Natural killer cell (primary cell): Measurements from ENCODE around the gene LYPD4. TPM values are rescaled to one million over a fixed set of nuclear protein-coding genes. Genes with fewer than 3 reads are reported as not detected.

Source experiments
- ATAC-seq, 3 donors: fragments of 150-1000 bp in 2 of 3; fragments of 200-7000 bp in 1 of 3; cut with Tn5 transposase; 1 replicate in 1 of 3; 2 replicates in 2 of 3; pipeline ENCODE4 v1.10.0; 2021; ENCODE audit warnings: mild to moderate bottlenecking in 2 of 3, moderate library complexity in 2 of 3
- DNase-seq, 2 donors: peaks; one replicate each; pipeline versions ENCODE4 v3.0.0 to v3.0.0-alpha.2; 2013 to 2021; ENCODE audit warnings: mixed read lengths in 1 of 2
- H3K27ac ChIP-seq: one replicate; pipeline ENCODE4 v1.5.1; 2013; ENCODE audit warnings: mild to moderate bottlenecking, low read length
- H3K27me3 ChIP-seq: one replicate; pipeline ENCODE4 v1.6.1; 2013; ENCODE audit warnings: low read length; ENCODE audit not compliant: control insufficient read depth, insufficient read depth
- H3K36me3 ChIP-seq: one replicate; pipeline ENCODE4 v1.6.1; 2013; ENCODE audit warnings: low read length; ENCODE audit not compliant: control insufficient read depth, insufficient read depth
- H3K4me1 ChIP-seq: one replicate; pipeline ENCODE4 v1.6.1; 2013; ENCODE audit warnings: low read length; ENCODE audit not compliant: control insufficient read depth, insufficient read depth
- H3K4me3 ChIP-seq: one replicate; pipeline ENCODE4 v1.5.1; 2013; ENCODE audit warnings: low read length
- H3K9me3 ChIP-seq: one replicate; pipeline ENCODE4 v1.6.1; 2013; ENCODE audit warnings: low read length; ENCODE audit not compliant: control insufficient read depth, insufficient read depth
- H3K27ac Mint-ChIP-seq, 2 donors: one replicate each; pipeline ENCODE4 v1.8.0; 2022; ENCODE audit warnings: mild to moderate bottlenecking in 2 of 2, mixed read lengths in 2 of 2, moderate library complexity in 1 of 2
- H3K27me3 Mint-ChIP-seq, 2 donors: one replicate each; pipeline ENCODE4 v1.8.0; 2022; ENCODE audit warnings: low read depth in 2 of 2, mixed read lengths in 2 of 2
- H3K36me3 Mint-ChIP-seq: one replicate; pipeline ENCODE4 v1.8.0; 2022; ENCODE audit warnings: mixed read lengths
- H3K4me1 Mint-ChIP-seq, 2 donors: one replicate each; pipeline ENCODE4 v1.8.0; 2022; ENCODE audit warnings: mixed read lengths in 2 of 2
- H3K4me3 Mint-ChIP-seq: one replicate; pipeline ENCODE4 v1.8.0; 2022; ENCODE audit warnings: mild to moderate bottlenecking, moderate library complexity, mixed read lengths
- H3K9me3 Mint-ChIP-seq, 2 donors: one replicate each; pipeline ENCODE4 v1.8.0; 2022; ENCODE audit warnings: mixed read lengths in 2 of 2
- CTCF ChIP-seq: fragments of 200-600 bp; IDR thresholded peaks from one replicate; pipeline ENCODE4 v1.8.0; 2022; ENCODE audit warnings: antibody characterized with exemption
- WGBS: methylation state at CpG from one replicate; pipeline ENCODE4 v1.1.7; 2013; ENCODE audit warnings: missing lambda C conversion rate; ENCODE audit not compliant: insufficient coverage; 5-methylcytosine and 5-hydroxymethylcytosine counted together
- intact Hi-C: fragments of 100-400 bp; cut with micrococcal nuclease; formaldehyde crosslinking; loops from one replicate; pipeline ENCODE4 v1.14.2; 2022
- total RNA-seq, 4 donors: library from RNA; stranded (reverse); fragments of 120-200 nt in 1 of 4; gene quantifications; one replicate each; pipeline versions ENCODE4 v1.2.3 to v1.2.4, GENCODE V29; 2013 to 2022

The LYPD4 gene
- total RNA-seq, 3 donors from 2014 or later (not counting 1 experiment from before 2014, with no cell fraction given), result not detected

GRCh38 chr19:41890936-41891335, 46.5 kb upstream of the LYPD4 start:
- H3K4me3 ChIP-seq, result no peak overlapping the region
- no peak for ATAC-seq
- no peaks in the 10 kb centered on the region for H3K27me3 Mint-ChIP-seq
- peak overlapping the region in 1 of 2 donors; percentile 85 for H3K27ac Mint-ChIP-seq
- H3K4me3 Mint-ChIP-seq, result no peak overlapping the region
- no peaks in the 10 kb centered on the region for H3K9me3 Mint-ChIP-seq
- intact Hi-C loops, result no loop called here
- peaks cover 14% of the 10 kb centered on the region for H3K36me3 Mint-ChIP-seq
- H3K4me1 ChIP-seq, result peaks cover 95% of the 10 kb centered on the region
- peaks cover 66 to 81% of the 10 kb centered on the region in 2 donors for H3K4me1 Mint-ChIP-seq
- TF ChIP-seq CTCF, result no peak
- peaks cover 60% of the 10 kb centered on the region for H3K36me3 ChIP-seq
- 81% methylated on average over 3 of the region's 4 CpGs for WGBS
- H3K27ac ChIP-seq, result no peak overlapping the region
- no peaks in the 10 kb centered on the region for H3K27me3 ChIP-seq
- no peak for DNase-seq
- no peaks in the 10 kb centered on the region for H3K9me3 ChIP-seq

- peaks cover 69 to 82% of the 10 kb centered on the region in 2 donors for H3K4me1 Mint-ChIP-seq
- H3K27ac ChIP-seq, result peak overlapping the region; percentile 92
- H3K36me3 Mint-ChIP-seq, result peaks cover 8% of the 10 kb centered on the region
- peak; percentile 6 to 39 (median 28) for ATAC-seq
- peaks cover 95% of the 10 kb centered on the region for H3K4me1 ChIP-seq
- TF ChIP-seq CTCF, result no peak
- no peaks in the 10 kb centered on the region for H3K9me3 Mint-ChIP-seq
- 29% methylated on average over 8 of the region's 8 CpGs for WGBS
- peak overlapping the region; percentile 84 for H3K4me3 Mint-ChIP-seq
- peaks cover 50% of the 10 kb centered on the region for H3K36me3 ChIP-seq
- intact Hi-C loops, result no loop called here
- no peaks in the 10 kb centered on the region for H3K9me3 ChIP-seq
- no peak overlapping the region for H3K4me3 ChIP-seq
- peak overlapping the region; percentile 84 to 89 for H3K27ac Mint-ChIP-seq
- no peaks in the 10 kb centered on the region for H3K27me3 Mint-ChIP-seq
- DNase-seq, result peak in 1 of 2 donors; percentile 32
- no peaks in the 10 kb centered on the region for H3K27me3 ChIP-seq
Observed at GRCh38 chr19:41889896-41890295, 45.4 kb upstream of the LYPD4 start.

- H3K36me3 ChIP-seq, result peaks cover 44% of the 10 kb centered on the region
- Mint-ChIP-seq H3K4me1 (peaks cover 67 to 86% of the 10 kb centered on the region in 2 donors), H3K27me3 (no peaks in the 10 kb centered on the region), H3K27ac (peak overlapping the region; percentile 84 to 89), H3K36me3 (peaks cover 8% of the 10 kb centered on the region), H3K9me3 (no peaks in the 10 kb centered on the region), H3K4me3 (peak overlapping the region; percentile 84)
- no peaks in the 10 kb centered on the region for H3K9me3 ChIP-seq
- no peak for TF ChIP-seq CTCF
- intact Hi-C loops, result no loop called here
- peaks cover 92% of the 10 kb centered on the region for H3K4me1 ChIP-seq
- DNase-seq (peak in 1 of 2 donors; percentile 66), ATAC-seq (peak in 1 of 3 donors; percentile 6)
- WGBS, result 36% methylated on average over 12 of the region's 12 CpGs
- H3K27me3 ChIP-seq, result no peaks in the 10 kb centered on the region
- no peak overlapping the region for H3K4me3 ChIP-seq
- peak overlapping the region; percentile 92 for H3K27ac ChIP-seq
Observed at GRCh38 chr19:41888926-41889325, 44.4 kb upstream of the LYPD4 start.
